Muscle layer of colon (tissue), 2 donors: ENCODE results near the gene MRPS26.
"Not testable (repeated sequence)": the region's sequence is repeated elsewhere in the genome, so short reads cannot be mapped to it uniquely, and the experiment has no call there.

Experiments
- H3K27ac ChIP-seq: one replicate; pipeline ENCODE4 v1.7.0; 2013; ENCODE audit warnings: low read depth, mild to moderate bottlenecking, low read length, moderate library complexity
- H3K27me3 ChIP-seq, 2 donors: one replicate each; pipeline ENCODE4 v1.7.0; 2013; ENCODE audit warnings: low read length in 2 of 2, mild to moderate bottlenecking in 2 of 2; ENCODE audit not compliant: insufficient read depth in 2 of 2, control insufficient read depth in 1 of 2
- H3K36me3 ChIP-seq: one replicate; pipeline ENCODE4 v1.7.0; 2013; ENCODE audit warnings: mild to moderate bottlenecking, low read length; ENCODE audit not compliant: insufficient read depth
- H3K4me1 ChIP-seq: one replicate; pipeline ENCODE4 v1.7.0; 2013; ENCODE audit warnings: mild to moderate bottlenecking, low read length; ENCODE audit not compliant: insufficient read depth
- H3K4me3 ChIP-seq, 2 donors: one replicate each; pipeline ENCODE4 v1.7.0; 2013; ENCODE audit warnings: low read length in 2 of 2, low read depth in 1 of 2, mild to moderate bottlenecking in 1 of 2, moderate library complexity in 1 of 2
- H3K9ac ChIP-seq: one replicate; pipeline ENCODE4 v1.7.0; 2013; ENCODE audit warnings: low read length
- H3K9me3 ChIP-seq: one replicate; pipeline ENCODE4 v1.7.0; 2013; ENCODE audit warnings: mild to moderate bottlenecking, low read length
- donor health status: abdominal sarcoma.
- donor health status: Adenocarcinoma of cecum.

The MRPS26 gene

GRCh38 chr20:3021777-3022176, 24.1 kb upstream of the MRPS26 start:
- H3K27ac ChIP-seq: no peak overlapping the region
- H3K9ac ChIP-seq: no peak overlapping the region
- peaks cover 50% of the 10 kb centered on the region for H3K36me3 ChIP-seq
- H3K4me1 ChIP-seq: no peaks in the 10 kb centered on the region
- H3K4me3 ChIP-seq: no peak overlapping the region
- H3K9me3 ChIP-seq: no peaks in the 10 kb centered on the region
- no peaks in the 10 kb centered on the region for H3K27me3 ChIP-seq

GRCh38 chr20:3022559-3023490, 23.0 kb upstream of the MRPS26 start:
- not testable (repeated sequence) for H3K27me3 ChIP-seq, H3K9me3 ChIP-seq, H3K4me3 ChIP-seq, H3K9ac ChIP-seq, H3K27ac ChIP-seq, H3K4me1 ChIP-seq
- H3K36me3 ChIP-seq: peaks cover 56% of the 10 kb centered on the region

GRCh38 chr20:3027987-3028386, 17.9 kb upstream of the MRPS26 start:
- Histone ChIP-seq H3K9ac (no peak overlapping the region), H3K36me3 (peaks cover 66% of the 10 kb centered on the region), H3K9me3 (no peaks in the 10 kb centered on the region), H3K27me3 (no peaks in the 10 kb centered on the region), H3K4me1 (no peaks in the 10 kb centered on the region), H3K27ac (no peak overlapping the region), H3K4me3 (no peak overlapping the region)

GRCh38 chr20:3031524-3032147, 14.2 kb upstream of the MRPS26 start:
- no peaks in the 10 kb centered on the region for H3K9me3 ChIP-seq
- H3K27me3 ChIP-seq: no peaks in the 10 kb centered on the region
- H3K9ac ChIP-seq: no peak overlapping the region
- no peak overlapping the region for H3K27ac ChIP-seq
- H3K4me1 ChIP-seq: no peaks in the 10 kb centered on the region
- H3K4me3 ChIP-seq: no peak overlapping the region
- H3K36me3 ChIP-seq: peaks cover 71% of the 10 kb centered on the region

GRCh38 chr20:3032624-3033023, 13.2 kb upstream of the MRPS26 start:
- H3K9ac ChIP-seq: no peak overlapping the region
- H3K36me3 ChIP-seq: peaks cover 71% of the 10 kb centered on the region
- H3K4me3 ChIP-seq: no peak overlapping the region
- H3K27me3 ChIP-seq: no peaks in the 10 kb centered on the region
- H3K27ac ChIP-seq: no peak overlapping the region
- no peaks in the 10 kb centered on the region for H3K4me1 ChIP-seq
- H3K9me3 ChIP-seq: no peaks in the 10 kb centered on the region

- H3K9me3 ChIP-seq: no peaks in the 10 kb centered on the region
- H3K36me3 ChIP-seq: peaks cover 61% of the 10 kb centered on the region
- no peak overlapping the region for H3K4me3 ChIP-seq
- peaks cover 3% of the 10 kb centered on the region for H3K4me1 ChIP-seq
- no peaks in the 10 kb centered on the region for H3K27me3 ChIP-seq
- no peak overlapping the region for H3K27ac ChIP-seq
- H3K9ac ChIP-seq: no peak overlapping the region
Measured at GRCh38 chr20:3037654-3038053, 8.2 kb upstream of the MRPS26 start.

- Histone ChIP-seq H3K4me1 (peaks cover 9% of the 10 kb centered on the region), H3K36me3 (peaks cover 56% of the 10 kb centered on the region), H3K27ac (no peak overlapping the region), H3K9me3 (no peaks in the 10 kb centered on the region), H3K9ac (no peak overlapping the region), H3K27me3 (no peaks in the 10 kb centered on the region), H3K4me3 (no peak overlapping the region)
Measured at GRCh38 chr20:3038454-3038853, 7.4 kb upstream of the MRPS26 start.

GRCh38 chr20:3039426-3039825, 6.4 kb upstream of the MRPS26 start:
- peaks cover 56% of the 10 kb centered on the region for H3K36me3 ChIP-seq
- H3K27me3 ChIP-seq: no peaks in the 10 kb centered on the region
- H3K4me3 ChIP-seq: no peak overlapping the region
- peaks cover 9% of the 10 kb centered on the region for H3K4me1 ChIP-seq
- H3K9ac ChIP-seq: no peak overlapping the region
- no peak overlapping the region for H3K27ac ChIP-seq
- no peaks in the 10 kb centered on the region for H3K9me3 ChIP-seq

- Histone ChIP-seq H3K4me1 (peaks cover 9% of the 10 kb centered on the region), H3K4me3 (no peak overlapping the region), H3K36me3 (peaks cover 53% of the 10 kb centered on the region), H3K27me3 (no peaks in the 10 kb centered on the region), H3K9me3 (no peaks in the 10 kb centered on the region), H3K9ac (no peak overlapping the region), H3K27ac (no peak overlapping the region)
Measured at GRCh38 chr20:3040086-3040485, 5.8 kb upstream of the MRPS26 start.

GRCh38 chr20:3041854-3042409, 3.9 kb upstream of the MRPS26 start:
- Histone ChIP-seq H3K4me1 (peaks cover 12% of the 10 kb centered on the region), H3K4me3 (no peak overlapping the region), H3K9me3 (no peaks in the 10 kb centered on the region), H3K27ac (no peak overlapping the region), H3K9ac (no peak overlapping the region), H3K27me3 (no peaks in the 10 kb centered on the region), H3K36me3 (peaks cover 34% of the 10 kb centered on the region)

- Histone ChIP-seq H3K27ac (no peak overlapping the region), H3K9me3 (no peaks in the 10 kb centered on the region), H3K36me3 (peaks cover 30% of the 10 kb centered on the region), H3K4me1 (peaks cover 18% of the 10 kb centered on the region), H3K4me3 (no peak overlapping the region), H3K9ac (no peak overlapping the region), H3K27me3 (no peaks in the 10 kb centered on the region)
Measured at GRCh38 chr20:3042625-3043024, 3.2 kb upstream of the MRPS26 start.
